Cardiac fibroblast (primary cell): ENCODE data around the gene CYSLTR2.

Experiments
- DNase-seq, 2 donors: peaks; one replicate each; pipeline versions ENCODE4 v3.0.0 to v3.0.0-alpha.2; 2010; ENCODE audit warnings: low read depth in 2 of 2
- H3K4me3 ChIP-seq, 2 donors: replicated peaks in 1 of 2; 1 replicate in 1 of 2; 2 replicates in 1 of 2; pipeline ENCODE4 v1.5.1; 2011; ENCODE audit warnings: low read depth in 2 of 2, low read length in 2 of 2, mild to moderate bottlenecking in 2 of 2, moderate library complexity in 1 of 2
- CTCF ChIP-seq: IDR thresholded peaks from one replicate; pipeline ENCODE4 v1.5.1; 2011; ENCODE audit warnings: low read depth, mild to moderate bottlenecking, low read length, inconsistent platforms

The CYSLTR2 gene

GRCh38 chr13:48634636-48635035 lies 19.1 kb upstream of the CYSLTR2 start:
- no peak for DNase-seq
- no peak overlapping the region for H3K4me3 ChIP-seq
- no peak for TF ChIP-seq CTCF

- no peak overlapping the region for H3K4me3 ChIP-seq
- no peak for DNase-seq
- no peak for TF ChIP-seq CTCF
Measured at GRCh38 chr13:48635478-48635877, 18.3 kb upstream of the CYSLTR2 start.

GRCh38 chr13:48636550-48636949 lies 17.2 kb upstream of the CYSLTR2 start:
- TF ChIP-seq CTCF, result no peak
- peak; percentile 88 to 94 for DNase-seq
- H3K4me3 ChIP-seq, result no peak overlapping the region

GRCh38 chr13:48637601-48638000 lies 16.1 kb upstream of the CYSLTR2 start:
- H3K4me3 ChIP-seq, result no peak overlapping the region
- TF ChIP-seq CTCF, result no peak
- DNase-seq, result no peak

GRCh38 chr13:48640767-48641166 lies 13.0 kb upstream of the CYSLTR2 start:
- no peak for TF ChIP-seq CTCF
- DNase-seq, result no peak
- H3K4me3 ChIP-seq, result no peak overlapping the region

- no peak for DNase-seq
- TF ChIP-seq CTCF, result no peak
- H3K4me3 ChIP-seq, result no peak overlapping the region
Measured at GRCh38 chr13:48641404-48641803, 12.3 kb upstream of the CYSLTR2 start.

GRCh38 chr13:48642061-48642460 lies 11.7 kb upstream of the CYSLTR2 start:
- DNase-seq, result no peak
- no peak overlapping the region for H3K4me3 ChIP-seq
- TF ChIP-seq CTCF, result no peak
